OCI-LY1 (cell line): ENCODE measurements around the gene NR2F6.
A peak's percentile ranks its signal among the peaks of the same experiment; 100 is the strongest.

Experiments
- H2AFZ ChIP-seq: fragments of 200-600 bp; sonication (generic), shearing (Covaris generic); 2 replicates; pipeline ENCODE4 v1.6.0; 2014; ENCODE audit warnings: antibody characterized with exemption, mild to moderate bottlenecking, low read length
- H3F3A ChIP-seq: fragments of 200-600 bp; sonication (generic), shearing (Covaris generic); 2 replicates; pipeline ENCODE4 v1.6.0; 2014; ENCODE audit warnings: mild to moderate bottlenecking, antibody characterized with exemption, low read length, moderate library complexity; ENCODE audit not compliant: insufficient read depth
- H3K27ac ChIP-seq: fragments of 200-600 bp; sonication (generic); 2 replicates; pipeline ENCODE4 v1.5.1; 2014; ENCODE audit warnings: low read length, mixed run types, mild to moderate bottlenecking, low read depth; ENCODE audit not compliant: poor library complexity, severe bottlenecking
- H3K27me3 ChIP-seq: fragments of 200-600 bp; sonication (generic); 2 replicates; pipeline ENCODE4 v1.6.0; 2014; ENCODE audit warnings: antibody characterized with exemption, mild to moderate bottlenecking, low read length, moderate library complexity; ENCODE audit not compliant: insufficient read depth
- H3K36me3 ChIP-seq: fragments of 200-600 bp; sonication (generic); 2 replicates; pipeline ENCODE4 v1.6.1; 2014; ENCODE audit warnings: mild to moderate bottlenecking, antibody characterized with exemption, low read length, moderate library complexity, mixed read lengths; ENCODE audit not compliant: insufficient read depth
- H3K4me1 ChIP-seq: fragments of 200-600 bp; sonication (generic); 2 replicates; pipeline ENCODE4 v1.5.1; 2014; ENCODE audit warnings: mild to moderate bottlenecking, low read length, moderate library complexity; ENCODE audit not compliant: insufficient read depth, severe bottlenecking
- H3K4me2 ChIP-seq: fragments of 200-600 bp; sonication (generic), shearing (Covaris generic); 2 replicates; pipeline ENCODE4 v1.6.1; 2014; ENCODE audit warnings: low read length
- H3K4me3 ChIP-seq: fragments of 200-600 bp; sonication (generic); 2 replicates; pipeline ENCODE4 v1.5.1; 2014; ENCODE audit warnings: low read length, low read depth, mild to moderate bottlenecking, mixed read lengths; ENCODE audit not compliant: poor library complexity, severe bottlenecking
- H3K79me2 ChIP-seq: fragments of 200-600 bp; shearing (Covaris generic); 2 replicates; pipeline ENCODE4 v1.6.1; 2016; ENCODE audit warnings: mixed run types, low read length, mixed read lengths; ENCODE audit not compliant: insufficient read depth
- H3K9ac ChIP-seq: fragments of 200-600 bp; sonication (generic), shearing (Covaris generic); 2 replicates; pipeline ENCODE4 v1.6.1; 2014; ENCODE audit warnings: mild to moderate bottlenecking, low read length, mixed read lengths
- H3K9me2 ChIP-seq: fragments of 200-600 bp; sonication (generic), shearing (Covaris generic); 2 replicates; pipeline ENCODE4 v1.6.1; 2014; ENCODE audit warnings: low read depth, mild to moderate bottlenecking, low read length, mixed read lengths
- H3K9me3 ChIP-seq: fragments of 200-600 bp; shearing (Covaris generic); 2 replicates; pipeline ENCODE4 v1.6.1; 2014; ENCODE audit warnings: low read length, mixed read lengths
- H4K20me1 ChIP-seq: fragments of 200-600 bp; sonication (generic), shearing (Covaris generic); 2 replicates; pipeline ENCODE4 v1.6.0; 2016; ENCODE audit warnings: mild to moderate bottlenecking, low read length; ENCODE audit not compliant: insufficient read depth
- EZH2 ChIP-seq: fragments of 200-600 bp; sonication (generic), shearing (Covaris generic); IDR thresholded peaks from 2 replicates; pipeline ENCODE4 v1.8.0; 2017; ENCODE audit warnings: borderline replicate concordance, mixed run types, mild to moderate bottlenecking, antibody characterized with exemption, low read length, moderate library complexity, mixed read lengths
- TF ChIP-seq, protein P1 (sequence below): fragments of 200-600 bp; sonication (generic), shearing (Covaris generic); IDR thresholded peaks from 2 replicates; pipeline ENCODE4 v1.5.1; 2017; ENCODE audit warnings: mild to moderate bottlenecking, antibody characterized with exemption, low read length, moderate library complexity, mixed read lengths

Gene NR2F6

GRCh38 chr19:17282488-17283125 is 36.9 kb upstream of the NR2F6 start:
- H3K27me3 ChIP-seq: no peaks in the 10 kb centered on the region
- H3F3A ChIP-seq: peaks cover 5% of the 10 kb centered on the region; the same call in 1 of the 2 replicates
- peak overlapping the region; percentile 85 for H3K9ac ChIP-seq
- H3K27ac ChIP-seq: peak overlapping the region; percentile 59
- H2AFZ ChIP-seq: no peak overlapping the region
- peaks cover 50% of the 10 kb centered on the region for H3K36me3 ChIP-seq
- peak overlapping the region; percentile 75 for H3K4me3 ChIP-seq
- H4K20me1 ChIP-seq: no peaks in the 10 kb centered on the region
- H3K79me2 ChIP-seq: no peaks in the 10 kb centered on the region
- H3K9me3 ChIP-seq: no peaks in the 10 kb centered on the region
- peaks cover 16% of the 10 kb centered on the region for H3K4me1 ChIP-seq
- no peaks in the 10 kb centered on the region for H3K9me2 ChIP-seq
- H3K4me2 ChIP-seq: peak overlapping the region; percentile 77
- TF ChIP-seq, protein P1, sequence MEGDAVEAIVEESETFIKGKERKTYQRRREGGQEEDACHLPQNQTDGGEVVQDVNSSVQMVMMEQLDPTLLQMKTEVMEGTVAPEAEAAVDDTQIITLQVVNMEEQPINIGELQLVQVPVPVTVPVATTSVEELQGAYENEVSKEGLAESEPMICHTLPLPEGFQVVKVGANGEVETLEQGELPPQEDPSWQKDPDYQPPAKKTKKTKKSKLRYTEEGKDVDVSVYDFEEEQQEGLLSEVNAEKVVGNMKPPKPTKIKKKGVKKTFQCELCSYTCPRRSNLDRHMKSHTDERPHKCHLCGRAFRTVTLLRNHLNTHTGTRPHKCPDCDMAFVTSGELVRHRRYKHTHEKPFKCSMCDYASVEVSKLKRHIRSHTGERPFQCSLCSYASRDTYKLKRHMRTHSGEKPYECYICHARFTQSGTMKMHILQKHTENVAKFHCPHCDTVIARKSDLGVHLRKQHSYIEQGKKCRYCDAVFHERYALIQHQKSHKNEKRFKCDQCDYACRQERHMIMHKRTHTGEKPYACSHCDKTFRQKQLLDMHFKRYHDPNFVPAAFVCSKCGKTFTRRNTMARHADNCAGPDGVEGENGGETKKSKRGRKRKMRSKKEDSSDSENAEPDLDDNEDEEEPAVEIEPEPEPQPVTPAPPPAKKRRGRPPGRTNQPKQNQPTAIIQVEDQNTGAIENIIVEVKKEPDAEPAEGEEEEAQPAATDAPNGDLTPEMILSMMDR: peak; percentile 81
- TF ChIP-seq EZH2: no peak

GRCh38 chr19:17281391-17282304 is 35.9 kb upstream of the NR2F6 start, which contains the start of gene ANKLE1:
ANKLE1 (plus strand) TSS chr19:17281901; CDS start chr19:17281921, 20 bp downstream.
- no peak within 1 kb of the TSS for H2AFZ ChIP-seq
- H3K4me3 ChIP-seq: peak within 1 kb of the TSS; percentile 75

DNA sequence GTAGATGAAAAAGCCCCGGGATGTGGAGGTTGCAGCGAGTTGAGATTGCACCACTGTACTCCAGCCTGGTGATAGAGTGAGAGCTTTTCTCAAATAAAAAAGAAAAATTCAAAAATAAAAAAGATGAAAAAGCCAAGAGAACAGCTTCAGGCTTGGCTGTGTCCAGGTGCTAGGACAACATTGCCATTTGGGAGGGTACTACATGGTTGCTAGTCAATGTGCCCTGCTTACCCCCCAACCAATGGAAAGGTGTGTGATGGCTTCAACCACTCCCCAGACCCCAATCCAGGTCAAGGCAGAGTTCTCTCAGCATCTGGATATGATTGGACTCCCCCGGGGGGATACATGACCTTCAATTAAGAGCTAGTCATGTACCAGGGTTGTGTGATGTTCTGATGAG is 33.7 kb upstream of the NR2F6 start:
- peaks cover 50% of the 10 kb centered on the region for H3K36me3 ChIP-seq
- no peaks in the 10 kb centered on the region for H3K9me2 ChIP-seq
- H3K4me1 ChIP-seq: peaks cover 16% of the 10 kb centered on the region
- no peak overlapping the region for H2AFZ ChIP-seq
- H3K4me3 ChIP-seq: no peak overlapping the region
- no peaks in the 10 kb centered on the region for H4K20me1 ChIP-seq
- H3K9ac ChIP-seq: no peak overlapping the region
- no peaks in the 10 kb centered on the region for H3K9me3 ChIP-seq
- peaks cover 5% of the 10 kb centered on the region; the same call in 1 of the 2 replicates for H3F3A ChIP-seq
- no peak overlapping the region for H3K4me2 ChIP-seq
- TF ChIP-seq EZH2: no peak
- TF ChIP-seq, protein P1: no peak
- peak overlapping the region; percentile 14 for H3K27ac ChIP-seq
- H3K27me3 ChIP-seq: no peaks in the 10 kb centered on the region
- H3K79me2 ChIP-seq: no peaks in the 10 kb centered on the region

More at GRCh38 chr19:17281391-17282304, 35.9 kb upstream of the NR2F6 start, which contains the start of gene ANKLE1:
- Histone ChIP-seq H3K4me1 (peaks cover 16% of the 10 kb centered on the region), H3K79me2 (no peaks in the 10 kb centered on the region), H3K9me3 (no peaks in the 10 kb centered on the region), H3K27ac (peak within 1 kb of the TSS; percentile 79), H3K27me3 (no peaks in the 10 kb centered on the region), H3F3A (peaks cover 5% of the 10 kb centered on the region; the same call in 1 of the 2 replicates), H3K36me3 (peaks cover 54% of the 10 kb centered on the region), H3K9ac (peak within 1 kb of the TSS; percentile 85), H3K9me2 (no peaks in the 10 kb centered on the region), H4K20me1 (no peaks in the 10 kb centered on the region), H3K4me2 (peak within 1 kb of the TSS; percentile 77)
- TF ChIP-seq, protein P1: no peak
- no peak for TF ChIP-seq EZH2
